Mammary epithelial cell (primary cell): ENCODE data around the gene TRIM54.

Experiments used
- EZH2 ChIP-seq: IDR thresholded peaks from 2 replicates; pipeline ENCODE4 v1.6.1; 2012; ENCODE audit warnings: low read length, inconsistent platforms, borderline replicate concordance
- TF ChIP-seq, protein P1 (sequence below), 2 donors: IDR thresholded peaks in 1 of 2; conservative IDR thresholded peaks in 1 of 2; 2 replicates each; pipeline ENCODE4 v1.5.1; 2011 to 2012; ENCODE audit warnings: inconsistent platforms in 2 of 2, low read length in 2 of 2, mild to moderate bottlenecking in 2 of 2, control low read depth in 1 of 2, low read depth in 1 of 2; ENCODE audit not compliant: insufficient read depth in 1 of 2; ENCODE audit errors: extremely low read depth in 1 of 2

DNA sequence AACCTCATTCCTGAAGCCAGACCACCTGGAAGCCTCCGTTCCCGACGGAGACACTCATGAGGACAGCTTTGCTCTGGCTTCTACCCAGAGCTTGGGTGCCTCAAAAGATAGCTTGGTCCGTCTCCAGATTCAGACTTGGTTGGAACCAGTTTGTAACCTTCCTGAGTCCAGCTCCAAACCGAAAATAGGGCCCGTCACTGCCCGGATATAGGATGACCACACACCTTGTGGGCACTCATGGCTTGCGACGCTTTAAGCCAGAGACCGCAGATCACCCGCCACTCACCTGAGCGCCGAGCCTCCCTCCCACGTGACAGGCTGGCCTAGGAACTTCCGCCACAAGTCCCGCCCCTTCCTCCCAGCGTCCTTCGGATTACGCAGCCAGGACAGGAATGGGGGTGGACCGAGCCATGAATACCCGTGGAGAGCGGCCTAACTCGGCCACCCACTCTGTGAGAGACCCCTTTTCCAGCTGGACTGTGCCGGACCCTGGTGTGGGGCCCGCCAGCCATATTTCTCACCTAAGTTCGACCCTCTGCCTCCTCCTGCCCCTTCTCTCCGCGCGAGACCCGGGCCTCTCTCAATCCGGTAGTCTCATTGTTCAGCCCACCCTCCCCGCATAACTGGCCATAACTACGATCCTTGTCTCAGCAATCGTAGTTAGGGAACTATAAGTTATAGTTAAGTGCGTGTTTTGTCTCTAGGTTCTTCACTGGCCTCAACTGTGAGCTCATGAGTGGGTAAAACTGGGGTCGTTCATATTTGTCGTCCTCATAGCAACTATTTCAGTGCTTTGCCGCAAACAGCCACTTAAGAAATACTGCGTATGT, 40.8 kb downstream of the TRIM54 start, which contains the start of gene MPV17:
- TF ChIP-seq, protein P1, sequence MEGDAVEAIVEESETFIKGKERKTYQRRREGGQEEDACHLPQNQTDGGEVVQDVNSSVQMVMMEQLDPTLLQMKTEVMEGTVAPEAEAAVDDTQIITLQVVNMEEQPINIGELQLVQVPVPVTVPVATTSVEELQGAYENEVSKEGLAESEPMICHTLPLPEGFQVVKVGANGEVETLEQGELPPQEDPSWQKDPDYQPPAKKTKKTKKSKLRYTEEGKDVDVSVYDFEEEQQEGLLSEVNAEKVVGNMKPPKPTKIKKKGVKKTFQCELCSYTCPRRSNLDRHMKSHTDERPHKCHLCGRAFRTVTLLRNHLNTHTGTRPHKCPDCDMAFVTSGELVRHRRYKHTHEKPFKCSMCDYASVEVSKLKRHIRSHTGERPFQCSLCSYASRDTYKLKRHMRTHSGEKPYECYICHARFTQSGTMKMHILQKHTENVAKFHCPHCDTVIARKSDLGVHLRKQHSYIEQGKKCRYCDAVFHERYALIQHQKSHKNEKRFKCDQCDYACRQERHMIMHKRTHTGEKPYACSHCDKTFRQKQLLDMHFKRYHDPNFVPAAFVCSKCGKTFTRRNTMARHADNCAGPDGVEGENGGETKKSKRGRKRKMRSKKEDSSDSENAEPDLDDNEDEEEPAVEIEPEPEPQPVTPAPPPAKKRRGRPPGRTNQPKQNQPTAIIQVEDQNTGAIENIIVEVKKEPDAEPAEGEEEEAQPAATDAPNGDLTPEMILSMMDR (conservative IDR thresholded peaks at IDR 0.05 in 1 of 2, IDR thresholded peaks at IDR 0.05 in 1 of 2; ENCODE audit: extremely low read depth in 1 of 2, insufficient read depth in 1 of 2, low read depth in 1 of 2, low read length in 2 of 2): no peak
- TF ChIP-seq EZH2: no peak
